HG03139 (cell line): ENCODE data around the gene DENND1A.

Experiments
- ATAC-seq: cut with Tn5 transposase; IDR thresholded peaks from one replicate; pipeline ENCODE4 v1.9.1; 2021; ENCODE audit not compliant: unreplicated experiment

The DENND1A gene

DNA sequence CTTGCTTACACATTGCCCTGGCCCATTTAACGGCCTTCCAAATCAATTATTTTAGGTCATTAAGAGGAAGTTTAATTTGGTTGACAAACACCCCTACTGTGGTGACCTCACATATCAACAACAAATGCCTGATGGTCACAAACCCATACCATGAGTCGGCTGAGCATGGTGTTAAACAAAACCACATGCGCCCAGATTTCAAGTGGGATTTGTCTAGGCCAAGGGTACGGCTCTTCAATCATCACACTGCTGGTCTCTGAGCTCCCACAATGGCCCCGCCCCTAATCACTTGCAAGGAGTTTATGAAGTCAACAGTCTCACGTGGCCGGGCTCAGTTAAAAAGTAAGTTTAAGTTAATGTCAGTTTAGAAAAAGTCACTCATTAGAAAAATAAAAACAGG lies 330.1 kb downstream of the DENND1A start:
- no peak for ATAC-seq

GRCh38 chr9:123597876-123598556 lies 331.9 kb downstream of the DENND1A start:
- no peak for ATAC-seq

- ATAC-seq = no peak
Observed at GRCh38 chr9:123597048-123597447, 332.9 kb downstream of the DENND1A start.

GRCh38 chr9:123591283-123591682 lies 338.6 kb downstream of the DENND1A start:
- ATAC-seq = no peak

- ATAC-seq = no peak
Observed at GRCh38 chr9:123590499-123590898, 339.4 kb downstream of the DENND1A start.

DNA sequence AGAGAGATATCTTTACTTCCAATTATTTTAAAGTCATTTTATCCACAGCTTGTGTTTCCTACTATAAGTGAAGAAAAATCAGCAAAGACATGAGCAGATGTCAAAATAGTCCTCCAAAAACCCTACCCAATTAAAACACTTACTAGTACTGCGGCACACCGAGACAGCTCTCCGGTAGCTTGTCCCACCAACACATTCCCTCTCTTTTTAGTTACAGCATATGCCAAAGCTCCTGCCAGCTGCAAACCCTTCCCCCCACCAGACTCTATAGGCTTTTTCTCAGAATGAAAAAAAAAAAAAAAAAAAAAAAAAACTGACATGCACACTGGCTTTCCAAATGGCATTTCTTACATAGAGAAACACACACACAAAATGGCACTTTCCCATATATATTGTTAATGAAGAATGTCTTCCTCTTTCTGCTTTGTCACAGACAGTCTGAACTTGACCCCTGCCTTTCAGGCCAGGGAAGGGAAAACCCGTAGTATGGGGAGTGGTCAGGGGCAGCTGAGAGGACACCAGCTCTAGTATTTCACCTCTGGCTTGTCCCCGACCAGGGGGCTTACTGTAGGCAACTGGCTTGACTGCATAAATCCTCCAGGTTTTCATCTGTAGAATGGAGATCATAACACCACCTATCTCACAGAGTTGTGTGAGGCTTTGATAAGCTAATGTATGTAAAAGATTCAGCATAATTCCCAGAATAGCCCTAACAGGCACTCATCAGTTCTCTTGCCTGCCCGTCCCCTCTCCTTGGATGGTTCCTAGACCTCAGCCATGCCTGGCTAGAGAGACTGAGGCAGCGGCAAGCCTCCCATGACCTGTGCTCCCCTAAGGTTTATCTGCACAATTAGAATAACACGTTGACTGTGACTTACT lies 340.3 kb downstream of the DENND1A start:
- ATAC-seq = no peak

DNA sequence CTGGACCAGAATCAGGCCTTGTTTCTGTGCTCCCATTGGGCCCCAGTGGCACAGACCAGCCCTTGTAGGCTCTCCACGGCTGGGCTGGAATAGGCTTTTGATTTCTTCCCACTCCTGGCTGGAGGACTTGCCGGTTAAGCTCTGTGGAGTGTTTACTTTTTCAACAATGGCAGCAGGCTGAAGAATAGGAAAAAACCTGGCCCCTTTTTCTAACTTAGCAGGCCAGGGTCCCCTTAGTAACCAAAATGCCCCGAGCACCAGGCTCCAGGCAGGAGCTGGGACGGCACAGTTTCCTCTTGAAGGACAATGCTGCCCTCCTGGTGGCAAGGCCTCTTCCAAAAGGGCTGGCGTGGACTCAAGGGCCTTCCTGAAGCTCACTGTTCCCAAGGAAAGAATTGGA lies 343.7 kb downstream of the DENND1A start:
- no peak for ATAC-seq

DNA sequence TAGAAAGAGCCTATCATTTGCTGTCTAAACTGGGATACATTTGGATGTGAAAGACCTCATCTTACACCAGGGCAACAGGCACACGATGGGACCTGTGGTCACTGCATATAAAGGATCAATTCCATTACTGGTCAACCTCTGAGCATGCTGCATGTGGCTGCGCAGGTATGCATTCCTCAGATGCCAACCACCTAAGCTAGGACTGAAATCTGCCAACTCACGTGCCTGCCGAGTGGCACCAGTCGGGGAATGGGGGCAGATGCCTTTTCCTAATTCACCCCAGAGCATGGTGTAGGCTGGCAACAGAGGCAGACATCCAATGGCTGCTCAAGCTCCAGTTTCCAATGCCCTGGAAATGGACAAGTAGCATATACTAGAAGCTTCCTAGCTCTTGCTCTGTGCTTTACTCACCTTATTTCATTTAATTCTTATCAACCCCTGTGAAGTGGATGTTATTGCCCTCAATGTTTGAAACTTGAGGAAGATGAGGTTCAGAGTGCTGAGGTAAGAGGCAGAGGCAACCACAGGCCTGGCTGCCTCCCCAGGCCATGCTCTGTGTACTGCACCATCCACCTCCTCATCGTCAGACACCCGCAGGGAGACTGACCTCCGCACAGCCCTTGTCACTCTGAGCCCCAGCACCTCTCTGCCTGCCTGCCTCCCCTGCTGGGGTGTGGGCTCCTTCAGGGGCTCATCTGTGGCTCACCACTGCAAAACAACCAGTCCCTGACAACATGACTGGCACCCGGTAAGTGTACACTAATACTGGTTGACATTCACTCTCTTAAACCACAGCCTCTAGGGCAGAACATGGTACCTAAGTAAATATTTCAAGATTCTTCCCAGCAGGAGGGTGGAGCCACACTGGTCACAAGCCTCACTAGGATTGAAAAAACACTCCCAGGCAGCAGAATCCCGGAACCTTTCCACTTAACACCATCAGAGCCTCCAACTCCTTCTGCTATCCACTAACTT lies 345.4 kb downstream of the DENND1A start:
- no peak for ATAC-seq

DNA sequence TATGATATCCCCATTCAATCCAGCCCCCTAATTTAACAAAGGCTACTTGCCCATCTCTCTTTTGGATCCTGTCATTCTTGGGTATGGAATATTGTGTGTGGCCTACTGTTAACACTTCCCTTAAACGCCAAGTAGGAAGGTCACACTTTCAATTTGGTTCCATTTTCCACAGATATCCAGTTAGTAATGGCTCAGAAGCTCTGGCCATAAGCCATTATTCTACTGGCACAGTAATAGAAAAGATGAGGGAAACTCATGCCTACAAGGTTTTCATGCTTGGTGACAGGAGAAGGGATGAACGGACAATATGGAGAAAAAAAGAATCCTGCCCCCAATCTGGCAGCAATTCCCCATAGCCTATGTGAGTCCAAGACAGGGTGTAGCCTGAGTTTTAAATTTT lies 346.3 kb downstream of the DENND1A start:
- ATAC-seq = no peak

- no peak for ATAC-seq
Observed at GRCh38 chr9:123571240-123571639, 358.7 kb downstream of the DENND1A start.

- no peak for ATAC-seq
Observed at GRCh38 chr9:123568691-123569688, 360.9 kb downstream of the DENND1A start.

GRCh38 chr9:123567013-123567412 lies 362.9 kb downstream of the DENND1A start:
- no peak for ATAC-seq

DNA sequence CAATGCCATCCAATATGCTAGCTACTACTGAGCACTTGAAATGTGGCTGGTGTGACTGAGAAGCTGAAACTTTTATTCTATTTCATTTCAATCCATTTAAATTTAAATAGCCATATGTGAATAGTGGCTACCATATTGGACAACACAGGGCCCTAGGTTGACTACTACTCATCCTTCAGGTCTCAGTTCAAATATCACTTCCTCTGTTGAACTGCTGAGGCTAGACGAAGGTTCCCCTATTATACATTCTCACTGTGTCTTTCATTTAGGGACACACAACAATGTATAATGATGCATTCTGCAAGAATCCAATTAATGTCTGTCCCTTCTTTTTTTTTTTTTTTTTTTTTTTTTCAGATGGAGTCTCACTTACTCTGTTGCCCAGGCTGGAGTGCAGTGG lies 365.3 kb downstream of the DENND1A start:
- ATAC-seq = no peak

DNA sequence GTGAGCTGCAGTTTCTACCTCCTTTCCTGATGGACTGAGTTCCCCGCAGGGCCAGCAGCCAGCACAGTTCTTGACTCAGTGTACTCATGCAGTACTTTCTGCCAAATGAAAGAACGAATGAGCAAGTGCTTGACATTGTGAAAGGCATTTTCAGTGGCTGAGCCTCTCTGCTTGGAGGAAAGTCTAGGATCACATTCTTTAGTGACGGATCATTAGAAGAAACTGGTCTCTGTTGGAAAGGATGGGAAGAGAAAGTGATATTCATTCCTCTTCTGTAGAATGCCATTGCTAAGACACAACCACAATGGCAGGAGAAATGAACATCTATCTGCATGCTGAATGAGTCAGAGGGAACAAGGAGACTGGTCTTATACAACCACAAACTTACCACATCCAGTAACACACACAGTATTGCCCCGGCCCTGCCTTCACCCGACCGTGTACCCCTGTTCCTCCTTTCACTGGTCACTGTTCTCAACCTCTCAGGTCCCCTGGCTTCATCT lies 367.0 kb downstream of the DENND1A start:
- ATAC-seq = no peak

DNA sequence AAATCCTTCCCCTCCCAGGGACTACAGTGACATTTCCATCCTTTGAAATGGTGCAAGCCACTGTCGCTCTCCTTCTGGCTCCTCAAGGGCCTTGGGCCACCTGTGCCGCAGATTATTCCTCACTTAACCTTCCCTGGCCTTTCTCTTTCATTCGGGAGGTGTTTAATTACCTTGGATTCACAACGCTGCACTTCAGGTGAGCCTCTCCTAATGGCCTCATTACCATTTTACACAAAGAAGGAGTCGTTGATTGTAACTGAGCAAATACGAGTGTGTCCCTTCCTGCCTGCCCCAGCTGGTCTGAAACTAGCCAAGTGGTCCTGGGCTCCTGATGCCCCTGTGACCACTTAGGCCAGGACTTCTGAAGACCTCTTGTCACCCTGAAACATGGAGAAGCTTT lies 368.9 kb downstream of the DENND1A start:
- no peak for ATAC-seq

- no peak for ATAC-seq
Observed at GRCh38 chr9:123556464-123557435, 373.2 kb downstream of the DENND1A start.

DNA sequence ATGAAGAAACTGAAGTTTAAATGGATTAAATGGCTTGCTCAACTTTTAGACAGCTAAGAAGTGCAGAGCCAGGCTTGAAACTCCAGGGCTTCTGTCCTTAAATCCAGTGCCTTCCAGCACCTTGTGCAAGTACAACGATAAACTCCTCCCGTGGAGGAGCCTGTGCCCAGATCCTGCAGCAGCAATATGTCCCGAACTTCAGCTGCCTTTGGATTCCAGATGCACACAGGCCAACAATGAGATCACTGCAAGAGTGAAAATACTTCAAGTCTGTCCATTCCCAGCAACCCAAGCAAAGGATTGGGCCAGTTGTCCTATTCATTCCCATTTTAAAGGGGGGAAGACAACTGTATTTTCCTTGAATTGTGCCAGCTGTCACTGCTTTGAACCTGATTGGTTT lies 374.3 kb downstream of the DENND1A start:
- no peak for ATAC-seq

GRCh38 chr9:123552530-123552929 lies 377.4 kb downstream of the DENND1A start:
- no peak for ATAC-seq

DNA sequence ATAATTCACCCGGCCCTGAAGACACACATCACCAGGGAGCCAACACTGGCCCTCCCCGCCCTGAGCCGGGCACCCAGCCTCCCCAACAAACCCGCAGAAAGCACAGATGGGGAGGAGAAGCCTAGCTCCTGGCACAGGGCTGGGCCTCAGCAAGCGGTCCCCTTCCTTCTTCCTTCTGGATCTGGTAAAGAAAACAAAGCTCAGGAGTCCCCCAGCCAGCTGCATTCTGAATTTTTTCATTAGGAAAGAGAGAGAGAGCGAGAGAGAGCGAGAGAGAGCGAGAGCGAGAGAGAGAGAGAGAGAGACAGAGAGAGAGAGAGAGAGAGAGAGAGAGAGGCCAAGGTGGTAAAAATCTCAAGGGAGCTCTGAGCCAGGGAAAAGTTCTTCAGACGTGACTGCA lies 378.2 kb downstream of the DENND1A start:
- ATAC-seq = no peak
